Activated naive CD4-positive, alpha-beta T cell treated with anti-CD3 and anti-CD28 coated beads, Interleukin-2, amount 10 ng/mL, durations not matched to agents 7 days and 5 days (primary cell): ENCODE data around the gene ORMDL3.
"Not testable (repeated sequence)": the region's sequence is repeated elsewhere in the genome, so short reads cannot be mapped to it uniquely, and the experiment has no call there.

Experiments
- CTCF ChIA-PET: fragments of 350-600 bp; sonication (Branson Sonifier 250); formaldehyde crosslinking; loops from one replicate; lab custom pipeline; 2021; ENCODE audit warnings: antibody characterized with exemption; lab: Charles Lee
- DNase-seq: peaks from one replicate; pipeline ENCODE4 v3.0.0-alpha.2; 2020
- H3K27ac Mint-ChIP-seq: one replicate; pipeline ENCODE4 v1.8.0; 2021; ENCODE audit warnings: mild to moderate bottlenecking, moderate library complexity, mixed read lengths
- H3K27me3 Mint-ChIP-seq: one replicate; pipeline ENCODE4 v1.8.0; 2021; ENCODE audit warnings: mild to moderate bottlenecking, mixed read lengths
- H3K36me3 Mint-ChIP-seq: one replicate; pipeline ENCODE4 v1.8.0; 2021; ENCODE audit warnings: mixed read lengths
- H3K4me1 Mint-ChIP-seq: one replicate; pipeline ENCODE4 v1.8.0; 2021; ENCODE audit warnings: mixed read lengths
- H3K4me3 Mint-ChIP-seq: one replicate; pipeline ENCODE4 v1.8.0; 2021; ENCODE audit warnings: mild to moderate bottlenecking, moderate library complexity, mixed read lengths
- H3K9me3 Mint-ChIP-seq: one replicate; pipeline ENCODE4 v1.8.0; 2021; ENCODE audit warnings: mixed read lengths

Gene ORMDL3

GRCh38 chr17:39904990-39905288 is 22.5 kb downstream of the ORMDL3 start:
- Mint-ChIP-seq H3K4me1 (peaks cover 43% of the 10 kb centered on the region), H3K36me3 (peaks cover 60% of the 10 kb centered on the region), H3K27ac (no peak overlapping the region), H3K9me3 (no peaks in the 10 kb centered on the region), H3K4me3 (no peak overlapping the region), H3K27me3 (no peaks in the 10 kb centered on the region)
- DNase-seq, result no peak
- CTCF ChIA-PET, result interaction anchor here (1.6 kb wide), 1 partner anchor 21 kb away, joined by 3 read pairs; no protein-coding TSS in a partner anchor

DNA sequence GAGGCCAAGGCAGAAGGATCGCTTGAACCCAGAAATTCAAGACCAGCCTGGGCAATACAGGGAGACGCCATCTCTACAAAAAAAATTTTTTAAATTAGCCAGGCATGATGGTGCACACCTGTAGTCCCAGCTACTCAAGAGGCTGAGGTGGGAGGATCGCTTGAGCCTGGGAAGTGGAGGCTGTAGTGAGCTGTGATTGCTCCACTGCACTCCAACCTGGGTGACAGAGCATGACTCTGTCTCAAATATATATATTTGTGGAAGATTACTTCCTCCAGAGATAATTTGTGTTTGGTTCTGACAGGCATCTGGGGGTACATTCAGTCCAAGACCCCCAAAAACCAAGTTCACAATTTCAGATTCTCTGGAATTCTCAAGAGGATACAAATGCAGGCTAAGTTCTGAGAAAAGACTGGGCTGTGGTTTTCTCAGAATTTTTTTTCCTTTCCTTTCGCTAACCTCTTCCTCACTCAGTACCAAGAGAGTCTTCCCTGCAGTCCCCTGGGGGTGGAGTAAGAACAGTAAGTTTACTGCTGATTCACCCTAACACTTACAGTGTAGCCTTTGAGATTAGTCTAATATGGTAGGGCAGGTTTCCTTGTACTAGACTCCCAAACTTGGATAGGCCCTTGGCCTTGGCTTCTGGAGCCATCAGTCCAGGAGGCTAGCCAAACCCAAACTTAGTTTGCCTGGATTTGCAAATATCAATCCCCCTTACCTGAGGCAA is 24.1 kb downstream of the ORMDL3 start:
- Mint-ChIP-seq H3K4me1 (peaks cover 43% of the 10 kb centered on the region), H3K9me3 (no peaks in the 10 kb centered on the region), H3K4me3 (peak overlapping the region; percentile 23), H3K36me3 (peaks cover 59% of the 10 kb centered on the region), H3K27me3 (no peaks in the 10 kb centered on the region), H3K27ac (peak overlapping the region; percentile 90)
- DNase-seq, result peak; percentile 47
- CTCF ChIA-PET, result interaction anchor here (1.6 kb wide), 1 partner anchor 23 kb away, joined by 3 read pairs; no protein-coding TSS in a partner anchor

GRCh38 chr17:39902027-39902426 is 25.4 kb downstream of the ORMDL3 start:
- not testable (repeated sequence) for DNase-seq, H3K4me3 Mint-ChIP-seq, H3K27me3 Mint-ChIP-seq, H3K27ac Mint-ChIP-seq, H3K9me3 Mint-ChIP-seq
- Mint-ChIP-seq H3K4me1 (peaks cover 42% of the 10 kb centered on the region), H3K36me3 (peaks cover 52% of the 10 kb centered on the region)
- CTCF ChIA-PET, result interaction anchor here (0.7 kb wide), 1 partner anchor 11 kb away, joined by 3 read pairs; no protein-coding TSS in a partner anchor

- H3K9me3 Mint-ChIP-seq, result no peaks in the 10 kb centered on the region
- no peaks in the 10 kb centered on the region for H3K27me3 Mint-ChIP-seq
- peaks cover 24% of the 10 kb centered on the region for H3K36me3 Mint-ChIP-seq
- H3K4me3 Mint-ChIP-seq, result no peak overlapping the region
- CTCF ChIA-PET, result no interaction called here
- H3K27ac Mint-ChIP-seq, result no peak overlapping the region
- H3K4me1 Mint-ChIP-seq, result peaks cover 24% of the 10 kb centered on the region
- no peak for DNase-seq
Measured at GRCh38 chr17:39899215-39899614, 28.2 kb downstream of the ORMDL3 start.

DNA sequence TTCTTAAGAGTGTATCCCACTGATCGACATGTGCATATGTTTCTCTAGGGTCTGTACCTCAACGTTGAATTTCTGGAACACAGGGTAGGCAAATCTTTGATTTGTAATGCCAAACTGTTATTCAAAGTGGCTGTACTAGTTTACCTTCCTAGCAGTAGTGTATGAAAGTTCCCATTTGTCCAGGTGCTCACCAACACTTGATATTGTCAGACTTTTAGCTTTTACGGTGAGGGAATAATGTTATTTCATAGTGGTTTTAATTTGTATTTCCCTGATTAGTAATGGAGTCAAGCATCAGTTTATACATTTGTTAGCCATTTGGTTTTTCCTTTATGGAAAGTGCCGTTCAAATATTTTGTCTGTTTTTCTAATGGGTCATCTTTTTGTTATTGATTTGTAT is 29.3 kb downstream of the ORMDL3 start:
- CTCF ChIA-PET, result no interaction called here
- no peak overlapping the region for H3K4me3 Mint-ChIP-seq
- no peaks in the 10 kb centered on the region for H3K27me3 Mint-ChIP-seq
- no peaks in the 10 kb centered on the region for H3K9me3 Mint-ChIP-seq
- no peak for DNase-seq
- peaks cover 13% of the 10 kb centered on the region for H3K4me1 Mint-ChIP-seq
- no peak overlapping the region for H3K27ac Mint-ChIP-seq
- peaks cover 19% of the 10 kb centered on the region for H3K36me3 Mint-ChIP-seq

GRCh38 chr17:39894681-39895376 is 32.6 kb downstream of the ORMDL3 start:
- CTCF ChIA-PET, result interaction anchor here (0.9 to 1.4 kb wide), 3 partner anchors 22 to 64 kb away, joined by 3 to 5 read pairs (median 3); no protein-coding TSS in a partner anchor
- no peaks in the 10 kb centered on the region for H3K9me3 Mint-ChIP-seq
- DNase-seq, result no peak
- no peak overlapping the region for H3K4me3 Mint-ChIP-seq
- peaks cover 6% of the 10 kb centered on the region for H3K36me3 Mint-ChIP-seq
- peaks cover 6% of the 10 kb centered on the region for H3K4me1 Mint-ChIP-seq
- no peak overlapping the region for H3K27ac Mint-ChIP-seq
- H3K27me3 Mint-ChIP-seq, result peaks cover 19% of the 10 kb centered on the region

DNA sequence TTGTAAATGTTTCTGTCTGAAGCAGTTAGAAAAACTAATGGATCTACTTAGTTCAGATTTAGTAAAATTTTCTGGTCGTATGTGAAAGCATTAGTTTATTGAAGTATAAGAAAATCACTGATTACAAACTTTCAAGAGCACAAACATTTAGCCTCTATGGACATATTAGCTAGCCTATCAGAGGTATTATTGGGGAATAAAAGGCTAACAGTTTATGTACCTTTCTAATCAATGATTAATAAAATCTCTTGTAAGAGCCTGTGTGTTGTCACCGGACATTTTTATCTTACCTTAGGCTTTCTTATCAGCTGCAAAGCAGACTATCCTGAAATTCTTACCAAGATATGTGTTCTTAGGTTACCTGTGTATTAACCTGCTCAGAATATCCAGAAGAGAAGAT is 38.2 kb downstream of the ORMDL3 start:
- DNase-seq, result no peak
- Mint-ChIP-seq H3K27me3 (peaks cover 48% of the 10 kb centered on the region), H3K4me3 (no peak overlapping the region), H3K36me3 (no peaks in the 10 kb centered on the region), H3K27ac (no peak overlapping the region), H3K9me3 (no peaks in the 10 kb centered on the region), H3K4me1 (no peaks in the 10 kb centered on the region)
- CTCF ChIA-PET, result interaction anchor here (1.1 kb wide), 1 partner anchor 24 kb away, joined by 4 read pairs; no protein-coding TSS in a partner anchor

GRCh38 chr17:39887078-39887477 is 40.3 kb downstream of the ORMDL3 start:
- DNase-seq, result no peak
- Mint-ChIP-seq H3K27ac (no peak overlapping the region), H3K36me3 (no peaks in the 10 kb centered on the region), H3K4me1 (no peaks in the 10 kb centered on the region), H3K9me3 (no peaks in the 10 kb centered on the region), H3K4me3 (no peak overlapping the region), H3K27me3 (peaks cover 39% of the 10 kb centered on the region)
- CTCF ChIA-PET, result no interaction called here

DNA sequence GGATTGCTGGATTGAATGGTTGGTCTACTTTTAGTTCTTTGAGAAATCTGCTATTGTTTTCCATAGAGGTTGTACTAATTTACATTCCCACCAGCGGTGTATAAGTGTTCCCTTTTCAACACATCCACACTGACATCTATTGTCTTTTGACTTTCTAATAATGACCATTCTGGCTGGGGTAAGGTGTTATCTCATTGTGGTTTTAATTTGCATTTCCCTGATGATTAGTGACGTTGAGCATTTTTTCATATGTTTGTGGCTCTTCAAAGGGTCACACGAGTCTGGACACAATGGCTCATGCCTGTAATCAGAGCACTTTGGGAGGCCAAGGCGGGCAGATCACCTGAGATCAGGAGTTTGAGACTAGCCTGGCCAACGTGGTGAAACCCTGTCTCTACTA is 41.3 kb downstream of the ORMDL3 start:
- CTCF ChIA-PET, H3K36me3 Mint-ChIP-seq, H3K9me3 Mint-ChIP-seq, H3K4me1 Mint-ChIP-seq, DNase-seq, H3K4me3 Mint-ChIP-seq, H3K27ac Mint-ChIP-seq: not testable (repeated sequence)
- H3K27me3 Mint-ChIP-seq, result peaks cover 41% of the 10 kb centered on the region

- CTCF ChIA-PET, result interaction anchor here (0.7 to 3.3 kb wide), 15 partner anchors 16 to 251 kb away, joined by 3 to 31 read pairs (median 4); partner anchors contain the start of genes MIEN1 and PSMD3
- Mint-ChIP-seq H3K9me3 (peaks cover 1% of the 10 kb centered on the region), H3K36me3 (no peaks in the 10 kb centered on the region), H3K4me3 (no peak overlapping the region), H3K4me1 (peaks cover 16% of the 10 kb centered on the region), H3K27ac (no peak overlapping the region), H3K27me3 (peaks cover 27% of the 10 kb centered on the region)
- no peak for DNase-seq
Measured at GRCh38 chr17:39872751-39873150, 54.6 kb downstream of the ORMDL3 start.

DNA sequence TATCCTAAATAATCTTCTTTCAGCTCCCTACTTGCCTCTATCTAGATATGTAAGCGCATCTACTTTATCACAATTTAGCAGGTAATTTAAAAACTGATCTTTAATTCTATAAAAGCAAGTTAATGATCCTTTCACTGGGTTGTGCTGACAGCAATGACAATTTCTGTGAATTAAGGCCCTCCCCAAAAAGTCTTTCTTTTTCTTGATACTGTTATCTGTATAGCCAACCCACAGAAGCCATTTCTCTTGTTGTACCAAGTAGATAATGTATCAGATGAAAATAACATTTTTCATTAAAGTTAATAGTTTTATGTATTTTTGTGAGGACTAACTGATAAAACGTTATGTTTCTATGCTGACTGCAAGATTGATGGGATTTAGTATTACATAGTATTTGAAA is 55.6 kb downstream of the ORMDL3 start:
- DNase-seq, result no peak
- H3K9me3 Mint-ChIP-seq, result peaks cover 1% of the 10 kb centered on the region
- H3K27ac Mint-ChIP-seq, result no peak overlapping the region
- peaks cover 33% of the 10 kb centered on the region for H3K27me3 Mint-ChIP-seq
- CTCF ChIA-PET, result interaction anchor here (0.9 to 3.3 kb wide), 8 partner anchors 24 to 155 kb away, joined by 3 to 31 read pairs (median 6); partner anchors contain the start of gene PSMD3
- no peaks in the 10 kb centered on the region for H3K36me3 Mint-ChIP-seq
- no peak overlapping the region for H3K4me3 Mint-ChIP-seq
- H3K4me1 Mint-ChIP-seq, result peaks cover 26% of the 10 kb centered on the region
